PC-3 (cell line): ENCODE results near the gene MYL9.

Experiments used
- EZH2 ChIP-seq: fragments of 300-600 bp; sonication (generic); IDR thresholded peaks from one replicate; pipeline ENCODE4 v1.6.1; 2017; ENCODE audit warnings: antibody characterized with exemption, mild to moderate bottlenecking, low read length; ENCODE audit not compliant: unreplicated experiment
- TF ChIP-seq, protein P1 (sequence below): fragments of 300-600 bp; sonication (generic); conservative IDR thresholded peaks from 2 replicates; pipeline ENCODE4 v1.5.1; 2017; ENCODE audit warnings: antibody characterized with exemption, low read depth, mild to moderate bottlenecking, low read length

GRCh38 chr20:36532388-36532787, 8.9 kb upstream of the MYL9 start:
- TF ChIP-seq, protein P1, sequence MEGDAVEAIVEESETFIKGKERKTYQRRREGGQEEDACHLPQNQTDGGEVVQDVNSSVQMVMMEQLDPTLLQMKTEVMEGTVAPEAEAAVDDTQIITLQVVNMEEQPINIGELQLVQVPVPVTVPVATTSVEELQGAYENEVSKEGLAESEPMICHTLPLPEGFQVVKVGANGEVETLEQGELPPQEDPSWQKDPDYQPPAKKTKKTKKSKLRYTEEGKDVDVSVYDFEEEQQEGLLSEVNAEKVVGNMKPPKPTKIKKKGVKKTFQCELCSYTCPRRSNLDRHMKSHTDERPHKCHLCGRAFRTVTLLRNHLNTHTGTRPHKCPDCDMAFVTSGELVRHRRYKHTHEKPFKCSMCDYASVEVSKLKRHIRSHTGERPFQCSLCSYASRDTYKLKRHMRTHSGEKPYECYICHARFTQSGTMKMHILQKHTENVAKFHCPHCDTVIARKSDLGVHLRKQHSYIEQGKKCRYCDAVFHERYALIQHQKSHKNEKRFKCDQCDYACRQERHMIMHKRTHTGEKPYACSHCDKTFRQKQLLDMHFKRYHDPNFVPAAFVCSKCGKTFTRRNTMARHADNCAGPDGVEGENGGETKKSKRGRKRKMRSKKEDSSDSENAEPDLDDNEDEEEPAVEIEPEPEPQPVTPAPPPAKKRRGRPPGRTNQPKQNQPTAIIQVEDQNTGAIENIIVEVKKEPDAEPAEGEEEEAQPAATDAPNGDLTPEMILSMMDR = no peak
- no peak for TF ChIP-seq EZH2
